ENCODE data around the gene ODAD3. TPM values are rescaled to one million over a fixed set of nuclear protein-coding genes. Genes with fewer than 3 reads are reported as not detected.

ODAD3 gene
- total and polyA plus RNA-seq, 9 donors = 0.18 to 5.4 (median 0.56) TPM

DNA sequence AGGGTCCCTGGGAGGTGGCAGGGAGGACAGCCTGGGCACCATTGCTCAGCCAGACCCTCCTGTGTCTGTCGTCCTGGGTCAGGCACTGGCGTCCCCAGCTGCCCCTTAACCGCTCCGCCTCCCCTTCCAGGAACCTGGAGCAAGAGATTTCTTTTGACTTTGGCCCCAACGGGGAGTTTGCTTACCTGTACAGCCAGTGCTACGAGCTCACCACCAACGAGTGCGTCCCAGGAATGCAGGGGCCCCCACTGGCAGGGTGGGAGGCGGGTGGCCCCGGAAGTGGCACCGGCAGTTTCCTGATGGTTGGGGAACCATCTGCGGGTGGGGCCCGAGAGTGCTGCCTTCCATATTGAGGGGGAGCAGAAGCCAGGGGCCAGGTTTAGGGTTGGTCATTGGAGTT lies 13.5 kb upstream of the ODAD3 start:
- H3K27me3 ChIP-seq = no peaks in the 10 kb centered on the region
- H3K4me3 ChIP-seq = no peak overlapping the region
- 83 to 90% (median 85%) methylated on average over 13 of the region's 13 CpGs for WGBS, 3 donors
- no peak for TF ChIP-seq POLR2A (IDR thresholded peaks at IDR 0.05)
- TF ChIP-seq CTCF (IDR thresholded peaks at IDR 0.05) = no peak
- TF ChIP-seq EP300 (IDR thresholded peaks at IDR 0.05) = no peak
- H3K36me3 ChIP-seq = no peaks in the 10 kb centered on the region
- no peak overlapping the region for H3K27ac ChIP-seq
- DNase-seq = no peak
- H3K4me1 ChIP-seq (ENCODE audit: insufficient read depth) = peaks cover 1% of the 10 kb centered on the region
- no peaks in the 10 kb centered on the region for H3K9me3 ChIP-seq
- intact Hi-C loops (cut with DNase I) = loop anchor here in 2 of 4 donors (10.0 kb wide), 1 partner anchor 154 kb away; the partner anchor contains the start of gene TSPAN16 (in 2 of the 2)

GRCh38 chr19:11447347-11448262 lies 12.7 kb upstream of the ODAD3 start:
- TF ChIP-seq CTCF (IDR thresholded peaks at IDR 0.05) = no peak
- no peak for TF ChIP-seq EP300 (IDR thresholded peaks at IDR 0.05)
- TF ChIP-seq POLR2A (IDR thresholded peaks at IDR 0.05) = no peak
- DNase-seq = no peak
- H3K36me3 ChIP-seq = no peaks in the 10 kb centered on the region
- H3K27ac ChIP-seq = no peak overlapping the region
- peaks cover 1% of the 10 kb centered on the region for H3K4me1 ChIP-seq (ENCODE audit: insufficient read depth)
- 79 to 81% (median 80%) methylated on average over 35 of the region's 35 CpGs for WGBS, 3 donors
- no peaks in the 10 kb centered on the region for H3K9me3 ChIP-seq
- H3K27me3 ChIP-seq = no peaks in the 10 kb centered on the region
- H3K4me3 ChIP-seq = no peak overlapping the region
- intact Hi-C loops (cut with DNase I) = loop anchor here in 2 of 4 donors (10.0 kb wide), 1 partner anchor 153 kb away; the partner anchor contains the start of gene TSPAN16 (in 2 of the 2)

DNA sequence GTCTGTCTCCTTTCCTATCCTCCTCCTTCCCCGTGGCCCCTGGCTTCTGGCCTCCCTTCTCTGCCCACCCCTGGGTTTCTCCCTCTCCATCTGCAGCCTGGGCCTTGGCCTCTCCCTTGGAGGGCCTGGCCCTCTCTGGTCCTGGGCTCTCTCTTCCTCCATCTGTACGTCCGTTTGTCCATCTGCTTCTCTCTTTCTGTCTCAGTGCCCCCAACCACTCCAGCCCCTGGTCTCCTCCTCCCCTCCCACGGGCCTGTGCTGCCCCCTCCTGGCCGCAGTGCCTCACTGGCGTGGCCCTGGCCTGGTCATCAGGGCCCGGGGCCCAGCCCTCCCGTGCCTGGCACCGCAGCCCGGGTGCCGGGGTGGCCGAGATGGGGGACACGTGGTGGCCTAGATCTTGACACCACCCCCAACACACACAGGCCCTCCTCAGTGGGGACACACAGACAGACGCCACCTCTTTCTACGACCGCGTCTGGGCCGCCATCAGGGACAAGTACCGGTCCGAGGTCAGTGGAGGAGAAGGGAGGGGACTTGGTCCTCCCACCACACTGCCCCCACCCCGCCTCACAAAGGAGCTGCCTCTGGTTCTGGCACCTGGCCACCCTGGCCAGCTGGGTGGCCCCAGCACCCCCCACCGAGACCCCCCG lies 11.9 kb upstream of the ODAD3 start:
- TF ChIP-seq CTCF (IDR thresholded peaks at IDR 0.05) = peak; percentile 31 to 75 (median 46)
- TF ChIP-seq EP300 (IDR thresholded peaks at IDR 0.05) = no peak
- intact Hi-C loops (cut with DNase I) = loop anchor here in 2 of 4 donors (10.0 kb wide), 1 partner anchor 152 kb away; the partner anchor contains the start of gene TSPAN16 (in 2 of the 2)

DNA sequence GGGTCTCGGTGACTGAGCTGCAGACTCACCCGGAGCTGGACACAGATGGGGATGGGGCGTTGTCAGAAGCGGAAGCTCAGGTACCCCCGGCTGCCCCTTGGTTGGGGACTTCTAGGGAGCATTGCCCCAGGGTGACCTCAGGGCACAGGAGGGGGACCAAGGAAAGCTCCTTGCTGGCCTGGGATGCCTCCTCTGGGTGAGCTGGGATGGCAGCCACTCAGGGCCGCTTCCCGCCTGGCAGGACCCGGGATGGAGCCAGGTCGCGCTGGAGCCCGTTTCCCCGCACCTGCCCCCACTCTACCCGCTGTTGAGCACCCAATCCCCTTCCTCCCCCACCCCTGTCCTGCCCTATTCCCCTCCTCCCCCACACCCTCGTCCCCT lies 11.3 kb upstream of the ODAD3 start:
- WGBS, 3 donors = 85 to 89% (median 87%) methylated on average over 10 to 14 of the region's 14 CpGs
- TF ChIP-seq POLR2A (IDR thresholded peaks at IDR 0.05) = no peak
- TF ChIP-seq EP300 (IDR thresholded peaks at IDR 0.05) = no peak
- no peak for TF ChIP-seq CTCF (IDR thresholded peaks at IDR 0.05)
- intact Hi-C loops (cut with DNase I) = loop anchor here in 2 of 4 donors (10.0 kb wide), 1 partner anchor 151 kb away; the partner anchor contains the start of gene TSPAN16 (in 2 of the 2)
- no peaks in the 10 kb centered on the region for H3K9me3 ChIP-seq
- H3K27ac ChIP-seq = no peak overlapping the region
- no peaks in the 10 kb centered on the region for H3K36me3 ChIP-seq
- no peak overlapping the region for H3K4me3 ChIP-seq
- no peaks in the 10 kb centered on the region for H3K4me1 ChIP-seq (ENCODE audit: insufficient read depth)
- DNase-seq = no peak
- no peaks in the 10 kb centered on the region for H3K27me3 ChIP-seq

More for the DNA sequence above, 11.9 kb upstream of the ODAD3 start:
- peaks cover 1% of the 10 kb centered on the region for H3K4me1 ChIP-seq (ENCODE audit: insufficient read depth)
- no peak overlapping the region for H3K4me3 ChIP-seq
- no peaks in the 10 kb centered on the region for H3K36me3 ChIP-seq
- peak in 4 of 5 donors; percentile 56 to 69 (median 64) for DNase-seq
- H3K27ac ChIP-seq = peak overlapping the region in 1 of 2 donors; percentile 19
- 61 to 62% (median 61%) methylated on average over 23 of the region's 23 CpGs for WGBS, 3 donors
- H3K27me3 ChIP-seq = no peaks in the 10 kb centered on the region
- no peaks in the 10 kb centered on the region for H3K9me3 ChIP-seq
